ENCODE data around the gene AKT3.

AKT3 gene

GRCh38 chr1:243465738-243466137 lies 384.3 kb downstream of the AKT3 start:
- TF ChIP-seq, protein P1, sequence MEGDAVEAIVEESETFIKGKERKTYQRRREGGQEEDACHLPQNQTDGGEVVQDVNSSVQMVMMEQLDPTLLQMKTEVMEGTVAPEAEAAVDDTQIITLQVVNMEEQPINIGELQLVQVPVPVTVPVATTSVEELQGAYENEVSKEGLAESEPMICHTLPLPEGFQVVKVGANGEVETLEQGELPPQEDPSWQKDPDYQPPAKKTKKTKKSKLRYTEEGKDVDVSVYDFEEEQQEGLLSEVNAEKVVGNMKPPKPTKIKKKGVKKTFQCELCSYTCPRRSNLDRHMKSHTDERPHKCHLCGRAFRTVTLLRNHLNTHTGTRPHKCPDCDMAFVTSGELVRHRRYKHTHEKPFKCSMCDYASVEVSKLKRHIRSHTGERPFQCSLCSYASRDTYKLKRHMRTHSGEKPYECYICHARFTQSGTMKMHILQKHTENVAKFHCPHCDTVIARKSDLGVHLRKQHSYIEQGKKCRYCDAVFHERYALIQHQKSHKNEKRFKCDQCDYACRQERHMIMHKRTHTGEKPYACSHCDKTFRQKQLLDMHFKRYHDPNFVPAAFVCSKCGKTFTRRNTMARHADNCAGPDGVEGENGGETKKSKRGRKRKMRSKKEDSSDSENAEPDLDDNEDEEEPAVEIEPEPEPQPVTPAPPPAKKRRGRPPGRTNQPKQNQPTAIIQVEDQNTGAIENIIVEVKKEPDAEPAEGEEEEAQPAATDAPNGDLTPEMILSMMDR (IDR thresholded peaks at IDR 0.05) = no peak
- Histone ChIP-seq H3K27ac (no peak overlapping the region), H3K4me3 (no peak overlapping the region)
- DNase-seq (ENCODE audit: low spot score) = no peak

DNA sequence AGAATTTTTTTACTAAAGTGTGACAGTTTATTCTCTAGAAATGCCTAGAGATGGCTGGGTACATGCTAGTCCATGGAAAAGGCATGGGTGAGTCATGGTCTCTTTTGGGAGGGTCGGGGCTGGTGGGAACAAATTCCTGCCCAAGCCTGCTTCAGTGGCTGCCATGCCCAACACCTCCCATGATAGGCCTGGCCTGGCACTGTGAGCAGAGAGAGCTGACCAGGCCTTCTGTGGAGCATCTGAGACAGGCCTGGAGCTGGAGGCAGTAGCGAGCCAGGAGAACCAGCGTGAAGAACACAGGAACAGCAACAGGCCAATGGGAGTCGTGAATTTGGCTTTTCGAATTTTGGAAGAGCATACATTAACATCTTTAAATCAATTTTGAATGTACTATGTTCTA lies 385.0 kb downstream of the AKT3 start:
- Histone ChIP-seq H3K27ac (no peak overlapping the region), H3K4me3 (no peak overlapping the region)
- no peak for DNase-seq (ENCODE audit: low spot score)
- TF ChIP-seq, protein P1 (IDR thresholded peaks at IDR 0.05) = no peak

DNA sequence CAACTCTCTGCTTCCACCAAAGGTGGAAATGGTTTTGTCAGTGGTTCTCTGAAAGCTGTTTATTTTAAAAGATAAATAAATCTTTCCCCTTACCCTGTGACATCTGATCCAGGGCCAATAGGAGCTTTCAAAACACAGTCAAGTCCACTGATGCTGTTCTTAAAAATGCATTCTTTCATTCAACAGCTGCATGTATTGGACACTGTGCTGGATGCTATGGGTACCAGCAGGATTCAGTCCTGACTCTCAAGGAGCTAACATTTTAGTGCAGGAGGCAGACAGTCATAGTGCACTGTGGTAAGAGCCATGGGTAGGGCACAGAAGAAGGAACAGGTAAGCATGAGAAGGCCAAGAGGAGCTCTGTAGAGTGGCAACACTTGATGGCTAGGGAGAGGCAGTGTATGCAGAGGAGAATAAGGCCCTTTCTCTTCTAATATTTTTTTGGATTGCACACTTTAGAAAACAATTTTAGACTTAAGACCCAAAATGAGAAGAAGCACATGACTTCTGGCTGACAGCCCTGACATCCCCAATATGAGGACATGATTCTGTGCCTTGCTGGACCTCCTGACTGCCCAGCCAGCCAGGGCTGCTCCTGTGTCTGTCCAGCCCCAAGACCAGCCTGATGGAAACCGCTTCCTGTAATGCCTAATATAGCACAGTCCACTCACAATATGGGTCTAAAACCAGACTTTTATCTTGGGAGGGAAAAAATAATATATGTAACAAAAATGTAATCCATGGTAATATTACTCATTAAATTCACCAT lies 386.9 kb downstream of the AKT3 start:
- Histone ChIP-seq H3K4me3 (no peak overlapping the region), H3K27ac (no peak overlapping the region)
- TF ChIP-seq, protein P1 (IDR thresholded peaks at IDR 0.05) = no peak

GRCh38 chr1:243461700-243462099 lies 388.3 kb downstream of the AKT3 start:
- H3K27ac ChIP-seq = no peak overlapping the region

More for the DNA sequence above, 386.9 kb downstream of the AKT3 start:
- DNase-seq (ENCODE audit: low spot score) = no peak

GRCh38 chr1:243459059-243459458 lies 391.0 kb downstream of the AKT3 start:
- TF ChIP-seq, protein P1 (IDR thresholded peaks at IDR 0.05) = no peak
- no peak overlapping the region for H3K27ac ChIP-seq
- H3K4me3 ChIP-seq = no peak overlapping the region
- no peak for DNase-seq (ENCODE audit: low spot score)

More at GRCh38 chr1:243461700-243462099, 388.3 kb downstream of the AKT3 start:
- H3K4me3 ChIP-seq = no peak overlapping the region
- TF ChIP-seq, protein P1 (IDR thresholded peaks at IDR 0.05) = no peak
- no peak for DNase-seq (ENCODE audit: low spot score)

- no peak overlapping the region for H3K27ac ChIP-seq
- no peak for DNase-seq (ENCODE audit: low spot score)
- TF ChIP-seq, protein P1 (IDR thresholded peaks at IDR 0.05) = no peak
- no peak overlapping the region for H3K4me3 ChIP-seq
Measured at GRCh38 chr1:243457363-243457982, 392.6 kb downstream of the AKT3 start.
